Activated naive CD8-positive, alpha-beta T cell treated with anti-CD3 and anti-CD28 coated beads for 36 hours (primary cell): ENCODE measurements around the gene JAM2. TPM values are rescaled to one million over a fixed set of nuclear protein-coding genes. Genes with fewer than 3 reads are reported as not detected.
"Not testable (repeated sequence)": the region's sequence is repeated elsewhere in the genome, so short reads cannot be mapped to it uniquely, and the experiment has no call there.

Source experiments
- DNase-seq: peaks from one replicate; pipeline ENCODE4 v3.0.0; 2021
- H3K27ac Mint-ChIP-seq: one replicate; pipeline ENCODE4 v1.8.0; 2022; ENCODE audit warnings: mild to moderate bottlenecking, moderate library complexity, mixed read lengths
- H3K27me3 Mint-ChIP-seq: one replicate; pipeline ENCODE4 v1.8.0; 2022; ENCODE audit warnings: mild to moderate bottlenecking, mixed read lengths
- H3K36me3 Mint-ChIP-seq: one replicate; pipeline ENCODE4 v1.8.0; 2021; ENCODE audit warnings: mild to moderate bottlenecking, mixed read lengths
- H3K4me1 Mint-ChIP-seq: one replicate; pipeline ENCODE4 v1.8.0; 2021; ENCODE audit warnings: mixed read lengths
- H3K4me3 Mint-ChIP-seq: one replicate; pipeline ENCODE4 v1.8.0; 2022; ENCODE audit warnings: mild to moderate bottlenecking, moderate library complexity, mixed read lengths
- H3K9me3 Mint-ChIP-seq: one replicate; pipeline ENCODE4 v1.8.0; 2022; ENCODE audit warnings: mixed read lengths
- total RNA-seq, 2 experiments: library from RNA; stranded (reverse); gene quantifications; one replicate each; pipeline ENCODE4 v1.2.3, GENCODE V29; 2021

The JAM2 gene, protein sequence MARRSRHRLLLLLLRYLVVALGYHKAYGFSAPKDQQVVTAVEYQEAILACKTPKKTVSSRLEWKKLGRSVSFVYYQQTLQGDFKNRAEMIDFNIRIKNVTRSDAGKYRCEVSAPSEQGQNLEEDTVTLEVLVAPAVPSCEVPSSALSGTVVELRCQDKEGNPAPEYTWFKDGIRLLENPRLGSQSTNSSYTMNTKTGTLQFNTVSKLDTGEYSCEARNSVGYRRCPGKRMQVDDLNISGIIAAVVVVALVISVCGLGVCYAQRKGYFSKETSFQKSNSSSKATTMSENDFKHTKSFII
- total RNA-seq = 1 to 10 TPM; 2.5 to 3.4 TPM

DNA sequence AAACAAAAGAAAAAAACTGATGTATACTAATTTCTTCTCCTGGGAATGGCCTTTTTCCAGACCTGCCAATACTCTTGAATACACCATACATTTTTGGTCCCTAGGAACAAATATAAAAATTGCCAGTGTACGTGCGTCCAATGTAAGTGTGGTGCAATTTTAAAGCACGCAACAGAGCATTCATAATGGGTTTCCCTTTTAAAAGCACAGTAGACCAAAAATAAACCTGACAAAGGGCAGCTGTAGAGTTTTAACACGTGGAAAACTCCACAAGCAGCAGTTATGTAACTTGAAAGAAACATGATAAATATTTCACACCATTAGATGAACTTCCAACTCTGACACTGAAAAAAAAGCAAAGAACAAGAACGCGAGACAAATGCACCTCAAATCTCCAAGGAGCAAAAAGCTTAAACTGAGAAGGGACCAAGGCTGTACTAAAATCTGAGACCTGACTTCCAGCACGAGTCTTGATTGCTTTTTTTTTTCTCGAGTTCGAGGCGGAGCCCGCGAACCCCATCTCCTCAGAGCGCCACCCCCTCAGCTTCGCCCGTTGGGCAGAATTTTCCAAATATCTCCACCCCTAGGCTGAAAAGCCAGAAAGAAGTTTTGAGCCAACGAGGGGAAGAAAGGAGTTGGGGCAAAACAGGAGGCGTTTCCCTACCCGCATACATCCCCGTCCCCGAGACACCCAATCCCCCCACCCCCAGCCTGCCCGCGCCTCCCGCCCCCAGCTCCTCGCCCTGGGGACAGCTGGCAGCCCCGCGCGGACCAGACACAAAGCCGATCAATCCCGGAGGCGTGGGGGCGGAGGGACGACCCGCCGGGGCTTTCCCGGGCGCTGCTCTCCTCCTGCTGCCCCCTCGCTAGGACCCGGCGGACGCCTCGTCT is at the start of gene JAM2:
JAM2 (plus strand) TSS at position 599 of the 891 bp plus-strand sequence. CDS start 564 bp downstream, outside the sequence.
- Mint-ChIP-seq H3K4me1 (peaks cover 26% of the 10 kb centered on the region), H3K4me3 (peak within 1 kb of the TSS; percentile 70), H3K27me3 (peaks cover 47% of the 10 kb centered on the region), H3K27ac (peak within 1 kb of the TSS; percentile 5), H3K36me3 (no peaks in the 10 kb centered on the region), H3K9me3 (no peaks in the 10 kb centered on the region)
- peak; percentile 65 for DNase-seq

- Mint-ChIP-seq H3K4me1 (peaks cover 9% of the 10 kb centered on the region), H3K27ac (no peak overlapping the region), H3K4me3 (no peak overlapping the region), H3K36me3 (peaks cover 44% of the 10 kb centered on the region), H3K9me3 (no peaks in the 10 kb centered on the region), H3K27me3 (no peaks in the 10 kb centered on the region)
- no peak for DNase-seq
Measured at GRCh38 chr21:25589887-25590286, 49.2 kb upstream of the JAM2 start.

- H3K9me3 Mint-ChIP-seq = no peaks in the 10 kb centered on the region
- H3K27me3 Mint-ChIP-seq = no peaks in the 10 kb centered on the region
- peak; percentile 90 for DNase-seq
- H3K27ac Mint-ChIP-seq = peak within 1 kb of the TSS; percentile 98
- H3K36me3 Mint-ChIP-seq = peaks cover 15% of the 10 kb centered on the region
- peak within 1 kb of the TSS; percentile 100 for H3K4me3 Mint-ChIP-seq
- H3K4me1 Mint-ChIP-seq = peaks cover 24% of the 10 kb centered on the region
Measured at GRCh38 chr21:25607151-25608043, 31.7 kb upstream of the JAM2 start, which contains the start of gene MRPL39. Gene MRPL39 (minus strand): TSS chr21:25607481. CDS start chr21:25607475, 6 bp downstream.

DNA sequence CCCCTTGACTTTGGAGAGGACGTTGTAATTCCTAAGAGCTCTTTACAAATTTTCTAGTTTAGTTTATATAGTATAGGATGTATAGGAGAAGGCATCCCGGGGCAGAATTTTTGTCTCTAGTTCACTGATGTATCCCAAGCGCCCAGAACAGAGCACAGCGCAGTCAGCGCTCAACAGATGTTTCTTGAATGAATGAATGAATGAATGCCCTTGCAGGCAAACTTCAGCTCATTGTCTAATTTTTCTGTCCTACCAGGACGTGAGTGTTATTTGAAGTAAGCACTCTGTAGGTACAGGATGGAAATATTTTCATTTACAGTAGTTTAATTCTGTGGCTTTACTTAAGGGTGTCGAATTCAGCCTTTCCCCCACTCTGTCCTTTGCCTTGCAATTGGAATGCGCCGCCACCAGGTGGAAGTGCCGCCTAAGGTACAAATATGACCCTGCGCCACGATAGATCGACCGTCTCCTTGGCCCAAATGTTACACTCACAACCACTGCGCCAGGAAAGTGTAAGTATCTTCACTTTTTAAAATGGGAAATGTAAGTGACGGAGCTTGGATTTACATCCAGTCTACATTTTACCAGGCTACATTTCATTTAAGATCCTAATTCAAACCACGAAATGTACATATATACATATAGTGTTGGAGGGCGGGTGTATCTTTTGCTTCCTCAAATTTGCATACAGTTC is 30.9 kb upstream of the JAM2 start:
- peaks cover 24% of the 10 kb centered on the region for H3K4me1 Mint-ChIP-seq
- DNase-seq = peak; percentile 76
- peaks cover 12% of the 10 kb centered on the region for H3K36me3 Mint-ChIP-seq
- no peaks in the 10 kb centered on the region for H3K27me3 Mint-ChIP-seq
- H3K27ac Mint-ChIP-seq = peak overlapping the region; percentile 98
- H3K4me3 Mint-ChIP-seq = peak overlapping the region; percentile 100
- no peaks in the 10 kb centered on the region for H3K9me3 Mint-ChIP-seq

DNA sequence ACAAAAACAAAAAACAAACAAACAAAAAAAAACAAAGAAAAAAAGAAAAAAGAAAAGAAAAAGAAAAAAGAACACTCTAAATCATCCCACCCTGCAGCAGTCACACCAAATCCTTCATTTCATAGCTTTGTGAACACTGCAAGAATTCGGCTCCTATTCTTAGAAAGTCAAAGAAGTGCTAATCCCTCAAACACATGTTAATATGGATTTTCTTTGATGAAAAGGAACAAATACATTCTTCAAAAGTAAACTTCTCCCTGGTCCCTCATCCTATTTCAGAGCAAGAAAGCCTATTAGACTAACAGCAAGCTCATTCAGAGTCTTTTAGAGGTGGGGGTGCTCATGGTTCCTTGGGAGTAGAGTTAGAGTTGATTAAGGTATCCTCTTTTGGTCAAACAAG is 24.6 kb upstream of the JAM2 start:
- no peak for DNase-seq

DNA sequence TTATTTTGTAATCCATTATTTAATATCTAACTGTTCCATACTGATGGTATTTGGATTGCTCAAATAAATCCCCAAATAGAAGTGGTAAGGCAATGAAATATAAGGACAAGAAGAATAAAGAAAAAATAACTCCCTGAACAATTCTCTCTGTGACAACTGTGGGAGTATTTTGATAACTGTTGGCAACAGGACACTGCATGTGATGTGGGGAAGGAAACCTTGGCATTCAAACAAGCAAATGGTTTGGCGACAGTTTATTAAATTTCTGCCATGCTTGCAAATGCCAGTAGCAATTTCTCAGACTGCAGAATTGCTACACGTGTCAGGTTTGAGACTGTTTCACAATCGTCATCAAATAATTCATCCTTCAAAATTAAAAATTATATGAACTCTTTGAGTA is 23.2 kb upstream of the JAM2 start:
- no peak for DNase-seq
- Mint-ChIP-seq H3K27ac (no peak overlapping the region), H3K36me3 (no peaks in the 10 kb centered on the region), H3K4me1 (no peaks in the 10 kb centered on the region), H3K9me3 (no peaks in the 10 kb centered on the region), H3K27me3 (no peaks in the 10 kb centered on the region), H3K4me3 (no peak overlapping the region)

More for the DNA sequence above, 24.6 kb upstream of the JAM2 start:
- Mint-ChIP-seq H3K36me3 (no peaks in the 10 kb centered on the region), H3K4me1 (no peaks in the 10 kb centered on the region), H3K9me3 (no peaks in the 10 kb centered on the region), H3K27ac (no peak overlapping the region), H3K4me3 (no peak overlapping the region), H3K27me3 (no peaks in the 10 kb centered on the region)

DNA sequence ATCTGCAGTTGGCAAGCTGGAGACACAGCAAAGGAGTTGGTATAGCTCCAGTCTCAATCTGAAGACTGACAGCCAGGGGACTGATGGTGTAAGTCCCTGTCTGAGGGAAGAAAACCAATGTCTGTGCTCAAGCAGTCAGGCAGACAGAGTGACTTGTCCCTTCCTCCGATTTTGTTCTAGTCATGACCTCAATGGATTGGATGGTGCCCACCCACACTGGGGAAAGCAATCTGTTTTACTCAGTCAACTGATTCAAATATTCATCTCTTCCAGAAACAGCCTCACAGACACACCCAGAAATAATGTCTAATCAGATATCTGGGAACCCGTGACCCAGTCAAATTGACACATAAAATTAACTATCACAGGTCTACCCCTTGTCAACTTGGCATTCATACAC is 19.9 kb upstream of the JAM2 start:
- H3K4me3 Mint-ChIP-seq = no peak overlapping the region
- H3K27me3 Mint-ChIP-seq = no peaks in the 10 kb centered on the region
- H3K36me3 Mint-ChIP-seq = no peaks in the 10 kb centered on the region
- no peak for DNase-seq
- no peak overlapping the region for H3K27ac Mint-ChIP-seq
- no peaks in the 10 kb centered on the region for H3K9me3 Mint-ChIP-seq
- H3K4me1 Mint-ChIP-seq = no peaks in the 10 kb centered on the region

DNA sequence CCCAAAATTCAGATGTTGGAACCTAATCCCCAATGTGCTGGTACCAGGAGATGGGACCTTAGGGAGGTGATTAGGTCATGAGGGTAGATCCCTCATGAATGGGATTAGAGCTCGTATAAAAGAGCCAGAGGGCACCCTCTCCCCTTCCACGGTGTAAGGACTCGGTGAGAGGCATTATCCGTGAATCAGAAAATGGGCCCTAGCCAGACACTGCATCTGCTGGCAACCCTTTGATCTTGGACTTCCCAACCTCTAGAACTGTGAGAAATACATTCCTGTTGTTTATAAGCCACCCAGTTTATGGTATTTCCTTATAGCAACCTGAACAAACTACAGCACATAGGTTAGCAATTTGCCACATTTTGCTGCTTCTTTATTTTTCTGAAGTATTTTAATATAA is 14.5 kb upstream of the JAM2 start:
- Mint-ChIP-seq H3K4me1 (no peaks in the 10 kb centered on the region), H3K4me3 (no peak overlapping the region), H3K27ac (no peak overlapping the region), H3K9me3 (no peaks in the 10 kb centered on the region), H3K27me3 (no peaks in the 10 kb centered on the region), H3K36me3 (no peaks in the 10 kb centered on the region)
- DNase-seq = no peak

DNA sequence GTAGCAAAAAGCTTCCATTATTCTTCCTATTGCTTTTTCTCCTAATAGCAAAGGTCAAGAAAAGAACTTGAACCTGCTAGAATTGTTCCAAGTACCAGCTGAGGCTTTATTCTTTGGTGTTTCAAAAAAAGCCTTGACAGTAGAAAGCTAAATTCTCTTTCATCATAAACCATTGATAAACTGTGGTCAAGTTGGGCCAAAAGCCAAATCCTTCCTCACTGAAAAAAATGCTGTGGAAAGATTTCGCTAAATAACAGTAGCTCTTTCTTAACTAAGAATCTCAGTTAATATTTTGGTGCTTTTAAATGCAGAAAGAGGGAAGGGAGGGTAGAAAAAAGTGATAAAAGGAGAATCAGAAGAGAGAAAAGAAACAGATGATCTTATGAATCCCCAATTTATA is 14.0 kb upstream of the JAM2 start:
- no peak for DNase-seq
- Mint-ChIP-seq H3K4me3 (no peak overlapping the region), H3K27ac (no peak overlapping the region), H3K36me3 (no peaks in the 10 kb centered on the region), H3K27me3 (no peaks in the 10 kb centered on the region), H3K9me3 (no peaks in the 10 kb centered on the region), H3K4me1 (no peaks in the 10 kb centered on the region)

GRCh38 chr21:25625776-25626555 is 13.1 kb upstream of the JAM2 start:
- not testable (repeated sequence) for DNase-seq, H3K36me3 Mint-ChIP-seq, H3K9me3 Mint-ChIP-seq, H3K4me3 Mint-ChIP-seq, H3K27me3 Mint-ChIP-seq, H3K27ac Mint-ChIP-seq, H3K4me1 Mint-ChIP-seq

GRCh38 chr21:25626757-25627156 is 12.3 kb upstream of the JAM2 start:
- no peak overlapping the region for H3K4me3 Mint-ChIP-seq
- no peaks in the 10 kb centered on the region for H3K9me3 Mint-ChIP-seq
- DNase-seq = no peak
- no peaks in the 10 kb centered on the region for H3K27me3 Mint-ChIP-seq
- H3K4me1 Mint-ChIP-seq = no peaks in the 10 kb centered on the region
- no peak overlapping the region for H3K27ac Mint-ChIP-seq
- H3K36me3 Mint-ChIP-seq = no peaks in the 10 kb centered on the region

GRCh38 chr21:25632296-25632695 is 6.8 kb upstream of the JAM2 start:
- no peak for DNase-seq
- Mint-ChIP-seq H3K9me3 (no peaks in the 10 kb centered on the region), H3K36me3 (no peaks in the 10 kb centered on the region), H3K27me3 (peaks cover 22% of the 10 kb centered on the region), H3K4me3 (no peak overlapping the region), H3K27ac (no peak overlapping the region), H3K4me1 (peaks cover 4% of the 10 kb centered on the region)

DNA sequence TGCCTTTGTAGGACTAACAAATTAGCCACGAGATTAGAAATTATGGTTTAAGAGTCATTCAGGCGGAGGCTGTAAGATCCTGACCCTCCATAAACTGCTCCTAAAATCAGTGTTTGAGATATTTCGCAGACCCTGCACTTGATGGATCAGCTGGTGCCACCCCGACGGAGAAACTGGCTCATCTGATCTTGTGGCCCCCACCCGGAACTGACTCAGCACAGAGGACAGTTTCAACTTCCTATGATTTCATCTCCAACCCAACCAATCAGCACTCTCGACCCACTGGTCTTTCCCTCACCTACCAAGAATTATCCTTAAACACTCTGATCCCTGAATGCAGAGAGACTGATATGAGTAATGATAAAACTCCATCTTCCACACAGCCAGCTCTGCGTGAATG is 3.7 kb upstream of the JAM2 start:
- Mint-ChIP-seq H3K27ac (no peak overlapping the region), H3K27me3 (peaks cover 41% of the 10 kb centered on the region)
- no peak for DNase-seq

GRCh38 chr21:25636727-25637126 is 2.3 kb upstream of the JAM2 start:
- Mint-ChIP-seq H3K27ac (no peak overlapping the region), H3K9me3 (no peaks in the 10 kb centered on the region), H3K4me3 (no peak overlapping the region), H3K4me1 (peaks cover 26% of the 10 kb centered on the region), H3K36me3 (no peaks in the 10 kb centered on the region), H3K27me3 (peaks cover 50% of the 10 kb centered on the region)
- no peak for DNase-seq

More for the DNA sequence above, 3.7 kb upstream of the JAM2 start:
- Mint-ChIP-seq H3K4me1 (peaks cover 21% of the 10 kb centered on the region), H3K36me3 (no peaks in the 10 kb centered on the region), H3K9me3 (no peaks in the 10 kb centered on the region), H3K4me3 (no peak overlapping the region)
